ENCODE data around the gene FCRL1. TPM values are rescaled to one million over a fixed set of nuclear protein-coding genes. Genes with fewer than 3 reads are reported as not detected.

Gene FCRL1, protein sequence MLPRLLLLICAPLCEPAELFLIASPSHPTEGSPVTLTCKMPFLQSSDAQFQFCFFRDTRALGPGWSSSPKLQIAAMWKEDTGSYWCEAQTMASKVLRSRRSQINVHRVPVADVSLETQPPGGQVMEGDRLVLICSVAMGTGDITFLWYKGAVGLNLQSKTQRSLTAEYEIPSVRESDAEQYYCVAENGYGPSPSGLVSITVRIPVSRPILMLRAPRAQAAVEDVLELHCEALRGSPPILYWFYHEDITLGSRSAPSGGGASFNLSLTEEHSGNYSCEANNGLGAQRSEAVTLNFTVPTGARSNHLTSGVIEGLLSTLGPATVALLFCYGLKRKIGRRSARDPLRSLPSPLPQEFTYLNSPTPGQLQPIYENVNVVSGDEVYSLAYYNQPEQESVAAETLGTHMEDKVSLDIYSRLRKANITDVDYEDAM
- total RNA-seq = 10 to 100 TPM in 1 of 4 donors, 1 to 10 TPM in 1, not detected in 2; 6.4 to 12.9 TPM

DNA sequence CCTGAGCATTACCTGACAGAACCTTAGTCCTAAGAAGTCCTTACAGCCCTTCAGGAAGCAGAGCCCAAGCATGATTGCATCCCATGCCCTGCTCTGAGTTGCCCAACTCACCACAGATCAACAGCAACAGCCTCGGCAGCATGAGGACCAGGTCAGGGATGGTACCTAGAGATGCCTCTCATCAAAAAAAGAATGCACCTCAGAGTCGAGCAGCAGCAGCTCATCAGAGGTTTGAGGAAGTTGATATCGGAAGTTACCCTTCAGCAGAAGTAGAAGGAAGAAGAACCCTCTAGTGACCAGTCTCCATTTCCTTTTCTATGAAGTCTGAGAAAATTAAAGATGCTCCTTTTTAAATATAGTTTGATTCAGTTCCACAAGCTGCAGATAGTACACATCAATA lies at the start of gene FCRL1:
TSS of gene FCRL1 (minus strand) at position 225 of the 400 bp plus-strand sequence. CDS start at position 142, 83 bp downstream.
- Histone ChIP-seq H3K4me3 (no peak within 1 kb of the TSS), H3K9me3 (no peaks in the 10 kb centered on the region), H3K27ac (no peak within 1 kb of the TSS), H3K27me3 (no peaks in the 10 kb centered on the region), H3K36me3 (no peaks in the 10 kb centered on the region), H3K4me1 (no peaks in the 10 kb centered on the region)
- TF ChIP-seq POLR2A (IDR thresholded peaks at IDR 0.05) = no peak
- TF ChIP-seq POLR2AphosphoS5 (IDR thresholded peaks at IDR 0.05) = no peak
- TF ChIP-seq, protein P1, sequence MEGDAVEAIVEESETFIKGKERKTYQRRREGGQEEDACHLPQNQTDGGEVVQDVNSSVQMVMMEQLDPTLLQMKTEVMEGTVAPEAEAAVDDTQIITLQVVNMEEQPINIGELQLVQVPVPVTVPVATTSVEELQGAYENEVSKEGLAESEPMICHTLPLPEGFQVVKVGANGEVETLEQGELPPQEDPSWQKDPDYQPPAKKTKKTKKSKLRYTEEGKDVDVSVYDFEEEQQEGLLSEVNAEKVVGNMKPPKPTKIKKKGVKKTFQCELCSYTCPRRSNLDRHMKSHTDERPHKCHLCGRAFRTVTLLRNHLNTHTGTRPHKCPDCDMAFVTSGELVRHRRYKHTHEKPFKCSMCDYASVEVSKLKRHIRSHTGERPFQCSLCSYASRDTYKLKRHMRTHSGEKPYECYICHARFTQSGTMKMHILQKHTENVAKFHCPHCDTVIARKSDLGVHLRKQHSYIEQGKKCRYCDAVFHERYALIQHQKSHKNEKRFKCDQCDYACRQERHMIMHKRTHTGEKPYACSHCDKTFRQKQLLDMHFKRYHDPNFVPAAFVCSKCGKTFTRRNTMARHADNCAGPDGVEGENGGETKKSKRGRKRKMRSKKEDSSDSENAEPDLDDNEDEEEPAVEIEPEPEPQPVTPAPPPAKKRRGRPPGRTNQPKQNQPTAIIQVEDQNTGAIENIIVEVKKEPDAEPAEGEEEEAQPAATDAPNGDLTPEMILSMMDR (IDR thresholded peaks at IDR 0.05) = no peak
- TF ChIP-seq EP300 (IDR thresholded peaks at IDR 0.05; ENCODE audit: low read depth) = no peak
- no peak for DNase-seq
- 29 to 46% methylated on average over 1 to 3 of the region's 3 CpGs for WGBS, 2 donors (ENCODE audit: low coverage in 1 of 2)
- in situ Hi-C loops (cut with MboI; ENCODE audit: low pct_ligation_motif_present in 1 of 4, low pct_unique_long_range_greater_than_20kb in 1 of 4, low sequenced_read_pairs in 3 of 4) = no loop called here
- intact Hi-C loops (cut with DNase I; ENCODE audit: low total_unique reads) = no loop called here

GRCh38 chr1:157868654-157869053 lies 48.7 kb upstream of the FCRL1 start:
- H3K9me3 ChIP-seq = no peaks in the 10 kb centered on the region
- H3K36me3 ChIP-seq = no peaks in the 10 kb centered on the region
- no peaks in the 10 kb centered on the region for H3K4me1 ChIP-seq
- H3K4me3 ChIP-seq = no peak overlapping the region
- no peak for TF ChIP-seq POLR2AphosphoS5 (IDR thresholded peaks at IDR 0.05)
- TF ChIP-seq POLR2A (IDR thresholded peaks at IDR 0.05) = no peak
- TF ChIP-seq, protein P1 (IDR thresholded peaks at IDR 0.05) = no peak
- TF ChIP-seq EP300 (IDR thresholded peaks at IDR 0.05; ENCODE audit: low read depth) = no peak
- 81% methylated on average over 1 of the region's 1 CpG; no CpG with 5 or more reads in 1 of the 2 donors for WGBS, 2 donors (ENCODE audit: low coverage in 1 of 2)
- H3K27ac ChIP-seq = no peak overlapping the region
- intact Hi-C loops (cut with DNase I; ENCODE audit: low total_unique reads) (no loop called here), in situ Hi-C loops (cut with MboI; ENCODE audit: low pct_ligation_motif_present in 1 of 4, low pct_unique_long_range_greater_than_20kb in 1 of 4, low sequenced_read_pairs in 3 of 4) (no loop called here)
- peaks cover 5% of the 10 kb centered on the region for H3K27me3 ChIP-seq
- DNase-seq = no peak

DNA sequence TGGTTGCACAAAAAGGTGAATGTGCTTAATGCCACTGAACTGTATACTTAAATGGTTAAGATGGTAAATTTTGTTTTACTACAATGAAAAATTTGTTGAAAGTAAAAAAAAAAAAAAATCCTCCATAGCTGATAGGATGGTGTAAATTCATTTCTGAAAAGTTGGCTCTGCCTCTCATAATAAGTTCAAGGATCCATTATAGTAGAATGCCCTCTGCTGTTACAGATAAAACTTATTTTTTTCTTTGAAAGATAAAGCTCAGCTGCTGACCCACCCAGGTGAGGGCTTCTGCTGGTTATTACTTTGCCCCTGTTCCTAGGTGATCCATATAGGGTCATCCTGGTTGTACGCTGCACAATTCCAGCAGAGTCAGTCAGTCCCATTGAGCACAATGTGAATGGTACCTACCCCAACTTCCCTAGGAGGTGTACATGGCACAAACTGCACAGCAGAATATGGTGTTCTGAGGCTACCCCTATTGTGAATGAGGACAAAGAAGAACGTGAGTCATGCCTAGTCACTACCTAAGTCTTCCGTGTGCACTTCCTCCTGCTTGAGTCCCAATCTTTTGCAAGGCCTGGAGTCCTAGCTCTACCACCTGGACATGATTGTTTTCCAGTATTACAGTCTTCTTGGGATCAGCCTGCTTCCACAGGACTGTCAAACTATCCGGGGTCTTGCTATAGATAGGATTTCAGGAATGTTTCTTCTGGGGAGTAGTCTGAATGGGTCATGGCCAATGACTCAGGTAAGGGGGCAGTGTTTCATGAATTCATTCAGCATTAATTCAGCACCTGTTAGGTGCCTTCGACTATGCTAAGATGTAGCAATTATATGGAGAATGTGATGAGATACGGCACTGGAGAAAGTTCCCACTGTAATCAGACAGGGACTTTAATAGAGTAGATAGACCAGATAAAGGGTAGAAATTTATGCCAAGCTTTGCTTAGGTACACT lies 42.5 kb upstream of the FCRL1 start:
- Histone ChIP-seq H3K9me3 (no peaks in the 10 kb centered on the region), H3K4me1 (no peaks in the 10 kb centered on the region), H3K4me3 (no peak overlapping the region), H3K27me3 (peaks cover 5% of the 10 kb centered on the region), H3K36me3 (no peaks in the 10 kb centered on the region), H3K27ac (no peak overlapping the region)
- DNase-seq = no peak
- 74 to 81% methylated on average over 5 to 6 of the region's 6 CpGs for WGBS, 2 donors (ENCODE audit: low coverage in 1 of 2)
- no peak for TF ChIP-seq POLR2A (IDR thresholded peaks at IDR 0.05)
- TF ChIP-seq POLR2AphosphoS5 (IDR thresholded peaks at IDR 0.05) = no peak
- TF ChIP-seq, protein P1 (IDR thresholded peaks at IDR 0.05) = no peak
- intact Hi-C loops (cut with DNase I; ENCODE audit: low total_unique reads) = no loop called here
- in situ Hi-C loops (cut with MboI; ENCODE audit: low pct_ligation_motif_present in 1 of 4, low pct_unique_long_range_greater_than_20kb in 1 of 4, low sequenced_read_pairs in 3 of 4) = no loop called here

DNA sequence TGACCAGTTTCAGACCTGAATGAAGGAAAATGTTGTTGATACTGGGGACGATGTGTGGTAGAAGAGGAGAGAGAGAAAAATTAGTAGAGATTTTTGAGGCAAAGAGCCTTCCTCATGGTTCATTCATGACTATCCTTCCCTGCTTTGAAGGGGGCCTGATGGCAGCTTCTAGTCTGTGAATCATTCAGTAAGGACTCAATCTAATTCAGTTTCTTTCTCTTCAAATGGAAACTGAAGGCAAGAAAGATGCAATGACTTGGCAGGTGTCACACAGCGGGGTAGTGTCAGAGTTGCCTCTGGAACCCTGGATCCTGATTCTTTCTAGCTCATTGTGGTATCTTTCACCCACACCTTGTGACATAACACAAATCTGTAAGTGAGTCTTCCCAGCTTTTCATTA lies 36.6 kb upstream of the FCRL1 start:
- TF ChIP-seq EP300 (IDR thresholded peaks at IDR 0.05; ENCODE audit: low read depth) (no peak), POLR2A (IDR thresholded peaks at IDR 0.05) (no peak)
- TF ChIP-seq, protein P1 (IDR thresholded peaks at IDR 0.05) = no peak
- Histone ChIP-seq H3K27ac (no peak overlapping the region), H3K36me3 (no peaks in the 10 kb centered on the region), H3K9me3 (no peaks in the 10 kb centered on the region), H3K4me1 (no peaks in the 10 kb centered on the region), H3K4me3 (no peak overlapping the region), H3K27me3 (no peaks in the 10 kb centered on the region)
- in situ Hi-C loops (cut with MboI; ENCODE audit: low pct_ligation_motif_present in 1 of 4, low pct_unique_long_range_greater_than_20kb in 1 of 4, low sequenced_read_pairs in 3 of 4) (no loop called here), intact Hi-C loops (cut with DNase I; ENCODE audit: low total_unique reads) (no loop called here)
- whole genome bisulfite sequencing, 2 donors (ENCODE audit: low coverage in 1 of 2) = 60 to 100% methylated on average over 1 to 2 of the region's 2 CpGs
- DNase-seq = no peak
